Activated T-helper 2 cell treated with anti-CD3 and anti-CD28 coated beads, Interferon-gamma antibody, Interleukin-2, Interleukin-4, amounts not matched to agents 10 μg/mL and 5 μg/mL and 100 μg/mL, durations not matched to agents 14 hours and 24 hours and 36 hours (primary cell): Measurements from ENCODE around the gene C19orf18. TPM values are rescaled to one million over a fixed set of nuclear protein-coding genes. Genes with fewer than 3 reads are reported as not detected.

Source experiments
- DNase-seq: peaks from one replicate; pipeline ENCODE4 v3.0.0; 2021; ENCODE audit warnings: low spot score
- H3K27ac Mint-ChIP-seq: one replicate; pipeline ENCODE4 v1.8.0; 2021; ENCODE audit warnings: mixed read lengths
- H3K27me3 Mint-ChIP-seq: one replicate; pipeline ENCODE4 v1.8.0; 2021; ENCODE audit warnings: low read depth, mixed read lengths
- H3K36me3 Mint-ChIP-seq: one replicate; pipeline ENCODE4 v1.8.0; 2021; ENCODE audit warnings: low read depth, mixed read lengths
- H3K4me1 Mint-ChIP-seq: one replicate; pipeline ENCODE4 v1.8.0; 2021; ENCODE audit warnings: low read depth, mixed read lengths
- H3K4me3 Mint-ChIP-seq: one replicate; pipeline ENCODE4 v1.8.0; 2021; ENCODE audit warnings: low read depth, mild to moderate bottlenecking, moderate library complexity, mixed read lengths
- H3K9me3 Mint-ChIP-seq: one replicate; pipeline ENCODE4 v1.8.0; 2021; ENCODE audit warnings: mixed read lengths
- intact Hi-C: fragments of 100-400 bp; cut with micrococcal nuclease; formaldehyde crosslinking; loops from one replicate; pipeline ENCODE4 v1.15.1; 2023
- total RNA-seq: library from RNA; stranded (reverse); gene quantifications from 2 replicates; pipeline ENCODE4 v1.2.3, GENCODE V29; 2022

The C19orf18 gene
- total RNA-seq, 1 donor from 2014 or later, result 0.21 TPM

GRCh38 chr19:58001895-58002369 is 27.6 kb upstream of the C19orf18 start:
- peaks cover 12% of the 10 kb centered on the region for H3K4me1 Mint-ChIP-seq
- H3K27me3 Mint-ChIP-seq, result no peaks in the 10 kb centered on the region
- H3K27ac Mint-ChIP-seq, result peak overlapping the region; percentile 55
- peaks cover 80% of the 10 kb centered on the region for H3K9me3 Mint-ChIP-seq
- H3K36me3 Mint-ChIP-seq, result peaks cover 93% of the 10 kb centered on the region
- intact Hi-C loops, result loop anchor here (1.0 to 5.0 kb wide), 3 partner anchors 55 to 320 kb away; partner anchors contain the start of genes ZNF256 and ZNF551
- DNase-seq, result no peak
- peak overlapping the region; percentile 80 for H3K4me3 Mint-ChIP-seq

DNA sequence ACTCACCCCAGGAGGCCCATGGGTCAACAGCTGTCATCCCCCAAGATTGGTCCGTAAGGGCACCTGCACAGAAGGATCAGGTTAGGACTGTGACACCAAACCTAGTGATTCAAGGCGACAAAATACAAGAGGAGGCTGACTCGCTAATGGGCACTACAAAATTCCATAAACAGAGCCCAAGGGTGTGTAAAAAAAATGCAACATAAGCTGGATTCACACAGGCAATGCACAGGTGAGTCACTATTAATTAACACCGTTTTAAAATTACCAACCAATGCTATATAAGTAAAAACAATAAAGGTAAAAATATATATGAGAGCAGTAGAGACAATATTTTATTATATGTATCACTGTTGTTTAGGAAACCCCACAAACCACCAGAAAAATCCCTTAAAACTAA is 26.3 kb upstream of the C19orf18 start:
- H3K4me3 Mint-ChIP-seq, result no peak overlapping the region
- H3K36me3 Mint-ChIP-seq, result peaks cover 91% of the 10 kb centered on the region
- H3K9me3 Mint-ChIP-seq, result peaks cover 79% of the 10 kb centered on the region
- no peaks in the 10 kb centered on the region for H3K27me3 Mint-ChIP-seq
- intact Hi-C loops, result loop anchor here (5.0 kb wide), 1 partner anchor 318 kb away; the partner anchor contains the start of gene ZNF551
- H3K4me1 Mint-ChIP-seq, result peaks cover 12% of the 10 kb centered on the region
- no peak overlapping the region for H3K27ac Mint-ChIP-seq
- no peak for DNase-seq

GRCh38 chr19:57992841-57993240 is 18.5 kb upstream of the C19orf18 start:
- intact Hi-C loops, result no loop called here
- Mint-ChIP-seq H3K27ac (no peak overlapping the region), H3K4me3 (no peak overlapping the region), H3K27me3 (no peaks in the 10 kb centered on the region), H3K36me3 (peaks cover 72% of the 10 kb centered on the region), H3K4me1 (no peaks in the 10 kb centered on the region), H3K9me3 (peaks cover 76% of the 10 kb centered on the region)
- no peak for DNase-seq

DNA sequence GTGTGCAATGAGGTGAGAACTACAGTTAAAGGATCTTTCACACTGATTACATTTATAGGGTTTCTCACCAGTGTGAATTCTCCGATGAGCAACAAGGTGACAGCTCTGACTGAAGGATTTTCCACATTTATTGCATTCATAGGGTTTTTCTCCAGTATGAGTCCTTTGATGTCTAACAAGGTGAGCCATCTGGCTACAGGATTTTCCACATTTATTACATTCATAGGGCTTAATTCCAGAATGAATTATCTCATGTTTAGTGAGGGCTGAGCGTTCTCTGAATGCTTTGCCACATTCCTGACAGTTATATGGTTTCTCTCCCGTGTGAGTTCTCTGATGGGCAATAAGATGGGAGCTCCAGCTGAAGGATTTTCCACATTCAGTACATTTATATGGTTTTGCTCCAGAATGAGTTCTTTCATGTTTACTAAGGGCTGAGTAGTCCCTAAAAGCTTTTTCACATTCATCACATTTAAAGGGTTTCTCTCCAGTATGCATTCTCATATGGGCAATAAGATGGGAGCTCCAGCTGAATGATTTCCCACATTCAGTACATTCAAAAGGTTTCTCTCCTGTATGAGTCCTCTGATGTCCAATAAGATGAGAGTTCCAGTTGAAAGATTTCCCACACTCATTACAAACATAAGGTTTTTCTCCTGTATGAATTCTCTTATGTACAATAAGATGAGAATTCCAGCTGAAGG is 4.4 kb upstream of the C19orf18 start:
- Mint-ChIP-seq H3K36me3 (peaks cover 64% of the 10 kb centered on the region), H3K4me3 (no peak overlapping the region), H3K4me1 (no peaks in the 10 kb centered on the region), H3K27me3 (no peaks in the 10 kb centered on the region), H3K9me3 (peaks cover 93% of the 10 kb centered on the region), H3K27ac (no peak overlapping the region)
- no peak for DNase-seq
- intact Hi-C loops, result no loop called here

GRCh38 chr19:57964761-57965160 is 9.6 kb downstream of the C19orf18 start:
- no peaks in the 10 kb centered on the region for H3K4me1 Mint-ChIP-seq
- no peak for DNase-seq
- peaks cover 5% of the 10 kb centered on the region for H3K36me3 Mint-ChIP-seq
- peaks cover 40% of the 10 kb centered on the region for H3K9me3 Mint-ChIP-seq
- H3K4me3 Mint-ChIP-seq, result no peak overlapping the region
- intact Hi-C loops, result no loop called here
- H3K27me3 Mint-ChIP-seq, result no peaks in the 10 kb centered on the region
- H3K27ac Mint-ChIP-seq, result no peak overlapping the region

- no peak overlapping the region for H3K27ac Mint-ChIP-seq
- H3K9me3 Mint-ChIP-seq, result peaks cover 41% of the 10 kb centered on the region
- H3K4me3 Mint-ChIP-seq, result no peak overlapping the region
- no peaks in the 10 kb centered on the region for H3K4me1 Mint-ChIP-seq
- peaks cover 5% of the 10 kb centered on the region for H3K36me3 Mint-ChIP-seq
- no peak for DNase-seq
- intact Hi-C loops, result no loop called here
- H3K27me3 Mint-ChIP-seq, result no peaks in the 10 kb centered on the region
These were observed 12.5 kb downstream of the C19orf18 start for GRCh38 chr19:57961785-57962184.

DNA sequence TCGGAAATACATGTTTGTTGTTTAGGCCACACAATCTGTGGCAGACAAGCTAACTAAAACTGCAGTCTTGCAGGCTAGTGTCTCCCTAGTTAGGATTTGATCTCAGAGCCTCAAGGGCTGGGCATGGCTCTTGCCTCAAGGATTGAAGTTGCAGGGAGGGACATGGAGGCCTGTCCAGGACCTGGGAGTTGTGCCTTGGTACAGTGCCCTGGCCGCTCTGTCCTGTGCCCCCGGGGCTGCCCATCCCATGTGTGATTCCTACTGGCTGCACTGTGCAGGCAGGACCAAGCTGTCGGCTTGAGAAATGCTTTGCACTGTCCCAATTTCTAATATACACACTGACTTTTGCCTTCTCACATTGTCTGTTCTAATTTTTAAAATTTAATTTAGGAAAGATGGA is 19.3 kb downstream of the C19orf18 start:
- no peak for DNase-seq
- H3K27me3 Mint-ChIP-seq, result no peaks in the 10 kb centered on the region
- H3K27ac Mint-ChIP-seq, result no peak overlapping the region
- intact Hi-C loops, result no loop called here
- H3K36me3 Mint-ChIP-seq, result no peaks in the 10 kb centered on the region
- H3K4me1 Mint-ChIP-seq, result no peaks in the 10 kb centered on the region
- H3K4me3 Mint-ChIP-seq, result no peak overlapping the region
- H3K9me3 Mint-ChIP-seq, result peaks cover 57% of the 10 kb centered on the region

GRCh38 chr19:57949702-57950101 is 24.6 kb downstream of the C19orf18 start:
- DNase-seq, result no peak
- Mint-ChIP-seq H3K4me3 (no peak overlapping the region), H3K36me3 (peaks cover 20% of the 10 kb centered on the region), H3K4me1 (peaks cover 11% of the 10 kb centered on the region), H3K9me3 (peaks cover 53% of the 10 kb centered on the region), H3K27me3 (no peaks in the 10 kb centered on the region), H3K27ac (no peak overlapping the region)
- intact Hi-C loops, result no loop called here

- peaks cover 53% of the 10 kb centered on the region for H3K9me3 Mint-ChIP-seq
- no peak for DNase-seq
- intact Hi-C loops, result no loop called here
- peaks cover 11% of the 10 kb centered on the region for H3K4me1 Mint-ChIP-seq
- H3K36me3 Mint-ChIP-seq, result peaks cover 24% of the 10 kb centered on the region
- no peak overlapping the region for H3K27ac Mint-ChIP-seq
- no peak overlapping the region for H3K4me3 Mint-ChIP-seq
- H3K27me3 Mint-ChIP-seq, result no peaks in the 10 kb centered on the region
These were observed 25.0 kb downstream of the C19orf18 start for GRCh38 chr19:57949296-57949695.

DNA sequence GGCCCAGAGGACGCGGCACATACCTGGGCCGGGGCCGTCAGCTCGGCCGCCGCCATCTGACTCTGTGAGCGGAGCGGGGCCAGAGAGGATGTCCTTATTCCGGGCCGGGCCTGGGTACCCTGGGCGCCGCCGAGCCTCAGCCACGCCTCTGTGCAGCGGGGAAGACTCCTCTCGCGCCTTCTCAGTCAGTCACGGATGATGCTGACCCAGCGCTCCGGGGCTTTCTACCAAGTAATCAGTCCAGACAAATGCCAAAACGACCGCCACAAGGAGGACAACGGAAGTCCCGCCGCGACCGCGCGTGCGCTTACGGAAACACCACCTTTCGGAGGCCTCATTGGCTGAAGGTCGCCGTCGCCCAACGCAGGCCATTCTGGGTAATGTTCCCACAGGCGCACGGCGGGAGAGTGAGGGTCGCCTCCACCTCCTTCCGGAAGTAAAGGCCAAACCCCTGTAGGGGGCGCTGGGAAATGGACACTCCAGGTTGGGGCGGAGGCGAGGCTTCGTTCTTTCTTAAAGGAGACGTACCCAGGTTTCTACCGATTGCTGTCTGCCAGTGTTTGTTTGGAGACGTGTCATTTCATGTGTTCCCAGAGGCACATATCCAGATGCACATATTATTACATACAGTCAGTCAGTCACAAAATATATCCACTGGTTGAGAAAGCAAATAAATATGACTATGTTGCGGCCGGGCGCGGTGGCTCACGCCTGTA is 26.8 kb downstream of the C19orf18 start, which contains the start of gene ZNF256:
TSS of gene ZNF256 (minus strand) at position 288 of the 716 bp plus-strand sequence. CDS start at position 56, 232 bp downstream.
- intact Hi-C loops, result loop anchor here (1.0 kb wide), 3 partner anchors 31 to 558 kb away; partner anchors contain the start of genes ZNF417, ZNF548 and ZNF606
- H3K36me3 Mint-ChIP-seq, result peaks cover 41% of the 10 kb centered on the region
- peaks cover 11% of the 10 kb centered on the region for H3K4me1 Mint-ChIP-seq
- H3K9me3 Mint-ChIP-seq, result peaks cover 56% of the 10 kb centered on the region
- H3K4me3 Mint-ChIP-seq, result peak within 1 kb of the TSS; percentile 90
- H3K27me3 Mint-ChIP-seq, result no peaks in the 10 kb centered on the region
- DNase-seq, result peak; percentile 80
- H3K27ac Mint-ChIP-seq, result peak within 1 kb of the TSS; percentile 82

DNA sequence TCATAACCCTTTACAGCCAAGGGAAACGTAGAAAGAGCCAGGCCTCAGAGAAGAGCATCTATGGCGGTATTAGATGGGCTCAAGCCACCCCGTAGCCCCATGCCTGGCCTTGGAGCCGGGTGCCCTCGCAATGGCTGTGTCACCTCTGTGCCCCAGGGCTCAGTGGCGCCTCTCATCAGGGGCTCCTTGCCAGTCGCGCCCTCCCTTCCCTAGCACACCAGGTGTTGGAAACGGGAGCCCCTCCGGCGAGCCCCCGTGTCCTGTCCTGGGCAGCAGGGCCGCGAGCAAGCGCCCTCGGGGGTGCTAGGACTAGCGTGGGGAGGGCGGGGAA is 27.3 kb downstream of the C19orf18 start:
- peaks cover 11% of the 10 kb centered on the region for H3K4me1 Mint-ChIP-seq
- intact Hi-C loops, result loop anchor here (1.0 kb wide), 3 partner anchors 31 to 558 kb away; partner anchors contain the start of genes ZNF417, ZNF548 and ZNF606
- H3K27me3 Mint-ChIP-seq, result no peaks in the 10 kb centered on the region
- peak overlapping the region; percentile 90 for H3K4me3 Mint-ChIP-seq
- H3K27ac Mint-ChIP-seq, result peak overlapping the region; percentile 82
- peaks cover 62% of the 10 kb centered on the region for H3K9me3 Mint-ChIP-seq
- no peak for DNase-seq
- peaks cover 46% of the 10 kb centered on the region for H3K36me3 Mint-ChIP-seq

- H3K4me1 Mint-ChIP-seq, result peaks cover 11% of the 10 kb centered on the region
- H3K9me3 Mint-ChIP-seq, result peaks cover 63% of the 10 kb centered on the region
- intact Hi-C loops, result no loop called here
- H3K36me3 Mint-ChIP-seq, result peaks cover 54% of the 10 kb centered on the region
- H3K4me3 Mint-ChIP-seq, result peak overlapping the region; percentile 90
- no peak overlapping the region for H3K27ac Mint-ChIP-seq
- no peak for DNase-seq
- no peaks in the 10 kb centered on the region for H3K27me3 Mint-ChIP-seq
These were observed 28.0 kb downstream of the C19orf18 start for GRCh38 chr19:57946316-57946715.

DNA sequence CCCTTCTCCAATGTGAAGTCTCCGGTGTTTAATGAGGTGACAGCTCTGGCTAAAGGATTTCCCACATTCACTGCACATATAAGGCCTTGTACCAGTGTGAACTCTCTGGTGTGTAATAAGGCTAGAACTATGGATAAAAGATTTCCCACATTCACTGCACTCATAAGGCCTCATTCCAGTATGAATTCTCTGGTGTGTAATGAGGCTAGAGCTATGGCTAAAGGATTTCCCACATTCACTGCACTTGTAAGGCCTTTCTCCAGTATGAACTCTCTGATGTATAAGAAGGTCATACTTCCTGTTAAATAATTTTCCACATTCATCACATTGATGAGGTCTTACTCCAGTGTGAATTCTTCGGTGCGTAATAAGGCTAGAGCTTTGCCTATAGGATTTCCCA is 32.7 kb downstream of the C19orf18 start:
- Mint-ChIP-seq H3K4me3 (no peak overlapping the region), H3K27ac (no peak overlapping the region), H3K27me3 (no peaks in the 10 kb centered on the region), H3K9me3 (peaks cover 81% of the 10 kb centered on the region), H3K4me1 (peaks cover 6% of the 10 kb centered on the region), H3K36me3 (peaks cover 75% of the 10 kb centered on the region)
- no peak for DNase-seq
- intact Hi-C loops, result no loop called here
